Mesendoderm (in vitro differentiated cells): ENCODE measurements around the gene C11orf24.

Experiments used
- DNase-seq: peaks from one replicate; pipeline ENCODE4 v3.0.0; 2013
- H2AK5ac ChIP-seq: 2 replicates; pipeline ENCODE4 v1.6.1; 2013; ENCODE audit warnings: low read length, inconsistent platforms
- H2BK120ac ChIP-seq: 2 replicates; pipeline ENCODE4 v1.6.1; 2013; ENCODE audit warnings: low read depth, mild to moderate bottlenecking, low read length, moderate library complexity, mixed read lengths
- H2BK15ac ChIP-seq: replicated peaks from 2 replicates; pipeline ENCODE4 v1.6.1; 2013; ENCODE audit warnings: low read depth, mild to moderate bottlenecking, moderate library complexity
- H2BK5ac ChIP-seq: 2 replicates; pipeline ENCODE4 v1.6.1; 2013; ENCODE audit warnings: low read length, inconsistent platforms
- H3K18ac ChIP-seq: 2 replicates; pipeline ENCODE4 v1.6.1; 2013; ENCODE audit warnings: mild to moderate bottlenecking, low read length, mixed read lengths
- H3K23ac ChIP-seq: one replicate; pipeline ENCODE4 v1.6.1; 2013; ENCODE audit warnings: low read length
- H3K27ac ChIP-seq: 2 replicates; pipeline ENCODE4 v1.5.1; 2013; ENCODE audit warnings: low read depth, mild to moderate bottlenecking, inconsistent platforms, low read length, moderate library complexity
- H3K27me3 ChIP-seq: 2 replicates; pipeline ENCODE4 v1.6.1; 2013; ENCODE audit warnings: low read length, control low read depth, mild to moderate bottlenecking, inconsistent platforms; ENCODE audit not compliant: insufficient read depth, poor library complexity
- H3K36me3 ChIP-seq: 2 replicates; pipeline ENCODE4 v1.6.1; 2013; ENCODE audit warnings: low read length, inconsistent platforms; ENCODE audit not compliant: control insufficient read depth, insufficient read depth
- H3K4ac ChIP-seq: one replicate; pipeline ENCODE4 v1.6.1; 2013; ENCODE audit warnings: low read depth, mild to moderate bottlenecking, low read length, moderate library complexity
- H3K4me1 ChIP-seq: 2 replicates; pipeline ENCODE4 v1.6.1; 2013; ENCODE audit warnings: low read depth, low read length, inconsistent platforms; ENCODE audit not compliant: control insufficient read depth
- H3K4me2 ChIP-seq: 2 replicates; pipeline ENCODE4 v1.6.1; 2013; ENCODE audit warnings: low read length
- H3K4me3 ChIP-seq: 2 replicates; pipeline ENCODE4 v1.5.1; 2013; ENCODE audit warnings: mild to moderate bottlenecking, low read length
- H3K56ac ChIP-seq: one replicate; pipeline ENCODE4 v1.6.1; 2013; ENCODE audit warnings: low read length
- H3K79me1 ChIP-seq: 2 replicates; pipeline ENCODE4 v1.6.1; 2013; ENCODE audit warnings: low read length, inconsistent platforms
- H3K79me2 ChIP-seq: 2 replicates; pipeline ENCODE4 v1.6.1; 2013; ENCODE audit warnings: mild to moderate bottlenecking, low read length; ENCODE audit not compliant: control insufficient read depth, insufficient read depth
- H3K9ac ChIP-seq: 2 replicates; pipeline ENCODE4 v1.6.1; 2013; ENCODE audit warnings: low read length, inconsistent platforms
- H4K5ac ChIP-seq: one replicate; pipeline ENCODE4 v1.6.1; 2013; ENCODE audit warnings: low read length
- H4K8ac ChIP-seq: one replicate; pipeline ENCODE4 v1.6.1; 2013; ENCODE audit warnings: low read depth, mild to moderate bottlenecking, control low read depth, low read length, moderate library complexity
- WGBS: extraction: QIAGEN DNeasy Blood & Tissue Kit; methylation state at CpG from one replicate; pipeline ENCODE4 v1.1.7; 2013; ENCODE audit warnings: low lambda C conversion rate, missing lambda C conversion rate; ENCODE audit not compliant: insufficient coverage; ENCODE audit errors: extremely low coverage; 5-methylcytosine and 5-hydroxymethylcytosine counted together

C11orf24 gene

DNA sequence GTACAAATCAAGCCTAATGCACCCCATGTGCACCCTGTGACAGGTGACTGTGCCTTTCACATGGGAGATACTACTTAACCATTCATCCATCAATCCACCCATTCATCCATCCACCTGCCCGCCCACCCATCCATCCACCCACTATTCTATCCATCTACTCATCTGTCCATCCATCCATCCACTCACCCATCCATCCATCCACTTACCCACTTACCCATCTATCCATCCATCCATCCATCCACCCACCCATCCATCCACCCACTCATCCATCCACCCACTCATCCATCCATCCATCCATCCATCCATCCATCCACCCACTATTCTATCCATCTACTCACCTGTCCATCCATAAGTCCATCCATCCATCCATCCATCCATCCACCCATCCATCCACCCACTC is 7.5 kb downstream of the C11orf24 start:
- no peak overlapping the region for H2BK15ac ChIP-seq
- no peak overlapping the region for H3K56ac ChIP-seq
- no peaks in the 10 kb centered on the region for H3K79me2 ChIP-seq
- DNase-seq: no peak
- no peak overlapping the region for H2AK5ac ChIP-seq
- no peak overlapping the region for H3K4ac ChIP-seq
- H3K9ac ChIP-seq: no peak overlapping the region
- H4K5ac ChIP-seq: no peak overlapping the region
- H3K79me1 ChIP-seq: no peaks in the 10 kb centered on the region
- no peak overlapping the region for H3K4me2 ChIP-seq
- H3K27me3 ChIP-seq: no peaks in the 10 kb centered on the region
- no CpG with 5 or more reads among the region's 1 CpG for WGBS
- H3K4me1 ChIP-seq: no peaks in the 10 kb centered on the region
- no peak overlapping the region for H3K27ac ChIP-seq
- H2BK120ac ChIP-seq: no peak overlapping the region
- H3K36me3 ChIP-seq: peaks cover 20% of the 10 kb centered on the region
- H3K23ac ChIP-seq: no peak overlapping the region
- H3K4me3 ChIP-seq: no peak overlapping the region
- H4K8ac ChIP-seq: no peak overlapping the region
- no peak overlapping the region for H3K18ac ChIP-seq
- H2BK5ac ChIP-seq: no peak overlapping the region

DNA sequence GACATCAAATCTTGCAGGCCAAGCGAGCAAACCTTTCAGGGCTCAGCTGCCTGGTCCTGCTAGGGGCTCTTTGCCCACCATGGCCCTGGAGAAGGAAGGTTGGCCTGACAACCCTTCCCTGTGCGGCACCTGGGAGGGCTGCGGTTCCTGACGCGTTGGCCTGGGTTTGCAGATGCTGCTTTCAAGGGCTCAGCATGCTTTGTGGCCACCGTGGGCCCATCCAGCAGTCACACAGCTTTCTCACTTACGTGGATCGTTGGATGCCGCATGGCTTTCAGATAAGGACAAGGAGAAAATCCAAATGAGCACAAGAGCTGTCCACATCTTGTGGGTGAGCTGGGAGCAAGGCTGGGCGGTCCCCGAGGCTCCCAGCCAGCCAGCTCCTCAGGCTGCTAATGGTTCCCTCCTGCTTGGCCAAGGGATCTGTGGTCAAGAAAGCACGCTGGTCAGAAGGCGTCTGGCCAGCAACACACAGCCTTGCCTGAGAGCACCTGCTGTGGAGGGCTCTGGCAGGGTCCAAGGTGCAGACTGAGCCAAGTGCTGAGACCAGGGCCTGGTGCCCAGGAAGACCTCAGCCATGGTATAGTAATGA is 8.2 kb downstream of the C11orf24 start:
- Histone ChIP-seq H3K36me3 (peaks cover 20% of the 10 kb centered on the region), H2BK120ac (no peak overlapping the region), H3K4me1 (no peaks in the 10 kb centered on the region), H2BK15ac (no peak overlapping the region), H4K5ac (no peak overlapping the region), H4K8ac (no peak overlapping the region), H2BK5ac (no peak overlapping the region), H3K79me1 (no peaks in the 10 kb centered on the region), H3K23ac (no peak overlapping the region), H3K79me2 (no peaks in the 10 kb centered on the region), H3K4me2 (no peak overlapping the region), H3K27me3 (no peaks in the 10 kb centered on the region), H3K9ac (no peak overlapping the region), H3K18ac (no peak overlapping the region), H3K4ac (no peak overlapping the region), H3K27ac (no peak overlapping the region), H2AK5ac (no peak overlapping the region), H3K56ac (no peak overlapping the region), H3K4me3 (no peak overlapping the region)
- no CpG with 5 or more reads among the region's 13 CpGs for WGBS
- no peak for DNase-seq

- Histone ChIP-seq H4K8ac (no peak overlapping the region), H3K23ac (no peak overlapping the region), H3K4me2 (no peak overlapping the region), H2BK120ac (no peak overlapping the region), H3K27ac (no peak overlapping the region), H3K9ac (no peak overlapping the region), H3K79me1 (no peaks in the 10 kb centered on the region), H2AK5ac (no peak overlapping the region), H3K18ac (no peak overlapping the region), H3K27me3 (no peaks in the 10 kb centered on the region), H3K56ac (no peak overlapping the region), H2BK5ac (no peak overlapping the region), H3K4me3 (no peak overlapping the region), H3K4ac (no peak overlapping the region), H3K36me3 (peaks cover 20% of the 10 kb centered on the region), H3K79me2 (no peaks in the 10 kb centered on the region), H4K5ac (no peak overlapping the region), H3K4me1 (no peaks in the 10 kb centered on the region), H2BK15ac (no peak overlapping the region)
- WGBS: no CpG with 5 or more reads among the region's 8 CpGs
- no peak for DNase-seq
Measured at GRCh38 chr11:68262544-68262827, 9.3 kb downstream of the C11orf24 start.

DNA sequence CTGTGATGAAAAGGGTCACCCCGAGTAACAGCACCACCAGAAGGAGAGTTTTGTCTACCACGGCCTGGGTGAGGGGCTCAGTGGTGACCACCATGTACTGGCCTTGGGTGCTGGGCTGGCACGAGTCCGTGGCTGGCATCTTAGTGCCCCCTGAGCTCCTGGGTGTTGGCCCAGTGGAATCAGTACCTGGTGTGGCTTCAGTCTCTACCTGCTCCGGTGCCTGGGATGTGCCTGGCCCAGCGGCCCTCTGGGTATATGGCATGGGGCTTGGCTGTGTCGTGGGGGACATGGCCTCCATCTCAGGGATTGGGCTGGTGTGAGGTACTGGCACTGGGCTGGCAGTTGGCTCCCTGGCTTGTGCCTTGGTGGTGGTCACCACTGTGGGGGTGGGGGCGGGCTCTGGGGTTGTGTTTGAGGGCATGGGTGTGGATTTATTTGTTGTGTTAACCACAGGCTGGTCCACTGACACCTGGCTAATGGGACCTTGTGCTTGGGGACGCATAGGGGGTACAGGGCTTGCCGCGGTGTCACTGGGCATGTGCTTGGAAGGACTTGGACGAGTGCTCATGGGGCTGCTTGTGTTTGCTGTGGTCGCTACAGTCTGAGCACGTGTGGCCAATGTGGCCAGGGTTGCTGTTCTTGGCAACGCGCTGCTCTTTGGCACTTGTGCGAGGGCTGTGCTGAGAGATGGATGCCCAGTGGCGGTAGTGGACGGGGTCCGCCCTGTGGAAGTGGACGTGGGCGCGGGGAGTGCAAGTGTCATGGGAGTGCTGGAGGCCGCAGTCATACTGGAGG is 9.8 kb downstream of the C11orf24 start:
- Histone ChIP-seq H4K5ac (no peak overlapping the region), H3K36me3 (peaks cover 15% of the 10 kb centered on the region)
- no CpG with 5 or more reads among the region's 24 CpGs for WGBS

DNA sequence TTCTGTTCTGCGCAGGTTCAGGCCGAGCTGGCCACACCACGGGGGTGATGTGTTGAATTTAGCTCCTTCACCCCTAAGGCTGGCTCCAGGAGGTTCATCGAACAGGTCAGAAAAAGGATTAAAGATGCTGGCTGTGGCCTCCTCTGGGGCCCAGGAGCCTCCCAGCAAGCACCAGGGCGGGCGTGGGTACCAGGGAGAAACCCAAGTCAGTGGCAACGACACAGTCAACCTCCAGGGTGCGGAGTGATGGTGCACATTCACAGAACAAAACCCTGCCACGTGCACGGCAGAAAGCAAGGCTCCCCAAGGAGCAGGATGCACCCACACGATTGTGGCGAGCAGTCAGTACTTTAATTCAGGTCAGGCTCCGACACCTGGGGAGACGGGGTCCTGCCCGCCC is 10.8 kb downstream of the C11orf24 start:
- WGBS: no CpG with 5 or more reads among the region's 15 CpGs
- Histone ChIP-seq H3K9ac (no peak overlapping the region), H3K4ac (no peak overlapping the region), H2AK5ac (no peak overlapping the region), H2BK120ac (no peak overlapping the region), H2BK15ac (no peak overlapping the region), H3K36me3 (peaks cover 15% of the 10 kb centered on the region), H3K18ac (no peak overlapping the region), H3K4me3 (no peak overlapping the region), H4K8ac (no peak overlapping the region), H3K79me1 (no peaks in the 10 kb centered on the region), H3K23ac (no peak overlapping the region), H3K27me3 (no peaks in the 10 kb centered on the region), H3K4me1 (no peaks in the 10 kb centered on the region), H2BK5ac (no peak overlapping the region), H4K5ac (no peak overlapping the region), H3K4me2 (no peak overlapping the region), H3K27ac (no peak overlapping the region), H3K56ac (no peak overlapping the region), H3K79me2 (no peaks in the 10 kb centered on the region)
- no peak for DNase-seq

More for the DNA sequence above, 9.8 kb downstream of the C11orf24 start:
- Histone ChIP-seq H3K4me3 (no peak overlapping the region), H2BK120ac (no peak overlapping the region), H2BK5ac (no peak overlapping the region), H3K27ac (no peak overlapping the region), H4K8ac (no peak overlapping the region), H3K56ac (no peak overlapping the region), H3K9ac (no peak overlapping the region), H3K27me3 (no peaks in the 10 kb centered on the region), H3K18ac (no peak overlapping the region), H3K4ac (no peak overlapping the region), H3K79me1 (no peaks in the 10 kb centered on the region), H2BK15ac (no peak overlapping the region), H3K4me2 (no peak overlapping the region), H3K23ac (no peak overlapping the region), H3K4me1 (no peaks in the 10 kb centered on the region), H2AK5ac (no peak overlapping the region), H3K79me2 (no peaks in the 10 kb centered on the region)
- no peak for DNase-seq

- Histone ChIP-seq H3K23ac (no peak overlapping the region), H2AK5ac (no peak overlapping the region), H3K4me1 (no peaks in the 10 kb centered on the region), H3K27me3 (no peaks in the 10 kb centered on the region), H2BK5ac (no peak overlapping the region), H3K9ac (no peak overlapping the region), H2BK15ac (no peak overlapping the region), H2BK120ac (no peak overlapping the region), H3K36me3 (peaks cover 15% of the 10 kb centered on the region), H4K5ac (no peak overlapping the region), H4K8ac (no peak overlapping the region), H3K56ac (peak overlapping the region; percentile 7), H3K79me1 (no peaks in the 10 kb centered on the region), H3K79me2 (no peaks in the 10 kb centered on the region), H3K4ac (no peak overlapping the region), H3K4me3 (no peak overlapping the region), H3K27ac (no peak overlapping the region), H3K18ac (no peak overlapping the region), H3K4me2 (no peak overlapping the region)
- DNase-seq: no peak
- WGBS: no CpG with 5 or more reads among the region's 6 CpGs
Measured at GRCh38 chr11:68260484-68260883, 11.3 kb downstream of the C11orf24 start.
